Endometrial microvascular endothelial cells (primary cell): ENCODE measurements around the gene FXYD1. TPM values are rescaled to one million over a fixed set of nuclear protein-coding genes. Genes with fewer than 3 reads are reported as not detected.

Source experiments
- in situ Hi-C: cut with HindIII; loops from 2 replicates; pipeline ENCODE4 v1.10.0; 2017; ENCODE audit warnings: low sequenced_read_pairs, low pct_unique_long_range_greater_than_20kb; ENCODE audit errors: inconsistent ontology term
- total RNA-seq: library from RNA; depleted of rRNA; stranded (reverse); fragments of >200 nt; gene quantifications from one replicate; pipeline ENCODE4 v1.2.3, GENCODE V29; 2015; ENCODE audit errors: inconsistent ontology term

FXYD1 gene
- total RNA-seq, 1 donor from 2014 or later, result not detected

DNA sequence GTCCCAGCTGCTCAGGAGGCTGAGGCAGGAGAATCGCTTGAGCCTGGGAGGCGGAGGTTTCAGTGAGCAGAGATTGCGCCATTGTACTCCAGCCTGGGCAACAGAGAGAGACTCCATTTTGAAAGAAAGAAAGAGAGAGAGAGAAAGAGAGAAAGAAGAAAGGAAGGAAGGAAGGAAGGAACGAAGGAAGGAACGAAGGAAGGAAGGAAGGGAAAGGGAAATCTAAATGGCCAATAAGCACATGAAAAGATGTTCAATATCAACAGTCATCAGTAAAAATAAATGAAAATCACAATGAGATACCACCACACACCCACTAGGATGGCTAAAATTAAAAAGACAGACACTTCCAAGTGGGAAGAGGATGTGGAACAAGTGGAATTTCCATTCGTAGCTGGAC, 35.6 kb downstream of the FXYD1 start:
- in situ Hi-C loops, result no loop called here

DNA sequence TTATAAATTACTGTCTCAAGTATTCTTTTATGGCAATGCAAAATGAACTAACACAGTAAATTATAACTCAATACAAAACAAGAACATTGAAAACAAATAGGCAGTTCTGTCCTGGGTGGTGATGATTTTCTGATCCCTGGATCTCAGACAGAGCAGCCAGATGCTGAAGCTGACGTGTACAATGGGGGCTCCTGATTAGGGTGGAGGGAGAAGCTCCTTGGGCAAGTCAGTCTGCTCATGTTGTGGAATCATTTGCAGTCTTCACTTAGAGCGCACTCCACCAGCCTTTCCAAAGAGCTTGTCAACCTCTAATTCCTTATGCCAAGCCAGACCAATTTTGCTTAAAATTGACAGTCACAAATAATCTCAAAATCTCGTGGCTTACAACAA, 37.6 kb downstream of the FXYD1 start:
- in situ Hi-C loops, result no loop called here

DNA sequence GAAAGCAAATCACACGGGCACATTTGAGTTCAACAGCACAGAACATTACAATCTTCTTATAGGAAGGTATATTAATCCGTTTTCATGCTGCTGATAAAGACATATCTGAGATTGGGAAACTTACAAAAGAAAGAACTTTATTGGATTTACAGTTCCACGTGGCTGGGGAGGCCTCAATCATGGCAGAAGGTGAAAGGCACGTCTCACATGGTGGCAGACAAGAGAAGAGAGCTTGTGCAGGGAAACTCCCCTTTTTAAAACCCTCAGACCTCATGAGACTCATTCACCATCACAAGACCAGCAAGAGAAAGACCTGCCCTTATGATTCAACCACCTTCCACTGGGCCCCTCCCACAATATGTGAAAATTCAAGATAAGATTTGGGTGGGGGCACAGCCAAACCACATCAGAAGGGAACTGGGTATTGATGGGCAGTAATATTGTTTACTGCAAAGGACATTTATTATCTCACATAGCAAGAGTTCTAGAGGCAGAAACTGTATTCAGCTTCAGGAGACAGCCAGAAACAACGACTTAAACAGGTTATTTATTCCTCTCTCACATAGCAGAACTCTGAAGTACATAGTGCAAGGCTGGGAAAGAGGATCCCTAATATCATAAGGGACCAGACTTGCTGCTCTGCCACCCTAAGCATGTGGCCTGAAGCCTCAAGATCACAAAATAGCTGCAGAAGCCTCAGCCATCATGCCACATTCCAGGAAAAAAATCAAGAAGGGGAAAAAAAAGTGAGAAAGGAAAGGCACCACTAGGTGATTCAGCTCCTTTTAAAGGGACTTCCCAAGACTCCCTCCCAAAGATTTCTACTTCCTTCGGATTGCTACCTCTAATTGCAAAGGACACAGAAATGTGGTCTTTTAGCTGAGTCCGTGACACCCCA, 39.0 kb downstream of the FXYD1 start:
- in situ Hi-C loops, result no loop called here

DNA sequence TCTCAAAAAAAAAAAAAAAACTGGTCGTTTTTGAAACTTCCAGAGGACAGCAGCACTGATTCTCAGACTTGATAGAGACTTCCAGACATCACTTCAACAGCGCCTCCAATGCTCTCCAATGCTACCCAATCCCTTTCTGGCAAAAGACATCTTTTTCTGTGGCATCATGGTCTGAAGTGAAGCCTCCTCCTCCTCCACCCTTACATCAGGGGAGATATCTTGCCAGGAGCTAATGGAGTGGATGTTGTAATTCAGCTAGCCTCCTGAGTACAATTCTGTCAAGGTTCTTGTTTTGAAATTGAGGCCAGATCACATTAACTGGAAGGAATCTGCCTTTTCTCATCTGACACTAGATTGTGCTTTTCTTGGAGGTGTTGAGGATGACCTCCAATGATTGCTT, 40.1 kb downstream of the FXYD1 start:
- in situ Hi-C loops, result no loop called here

DNA sequence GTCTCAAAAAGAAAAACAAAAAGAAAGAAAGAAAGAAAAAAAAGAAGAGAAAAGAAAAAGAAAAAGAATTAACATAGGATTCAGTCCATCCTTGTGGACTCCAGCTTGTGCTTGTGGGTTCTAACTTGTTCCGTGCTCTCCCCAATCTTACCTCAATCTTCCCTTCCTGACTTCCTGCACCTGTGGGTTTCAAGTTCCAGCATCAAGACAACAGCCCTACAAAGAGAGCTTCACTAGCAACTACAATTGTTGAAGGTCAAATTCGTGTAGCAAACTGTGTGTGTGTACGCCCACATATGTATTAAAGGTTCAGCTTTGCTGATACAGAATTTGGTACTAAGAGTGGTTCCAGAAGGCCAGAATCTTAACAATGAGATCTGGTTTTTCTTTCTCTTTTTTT, 41.2 kb downstream of the FXYD1 start:
- in situ Hi-C loops, result no loop called here

DNA sequence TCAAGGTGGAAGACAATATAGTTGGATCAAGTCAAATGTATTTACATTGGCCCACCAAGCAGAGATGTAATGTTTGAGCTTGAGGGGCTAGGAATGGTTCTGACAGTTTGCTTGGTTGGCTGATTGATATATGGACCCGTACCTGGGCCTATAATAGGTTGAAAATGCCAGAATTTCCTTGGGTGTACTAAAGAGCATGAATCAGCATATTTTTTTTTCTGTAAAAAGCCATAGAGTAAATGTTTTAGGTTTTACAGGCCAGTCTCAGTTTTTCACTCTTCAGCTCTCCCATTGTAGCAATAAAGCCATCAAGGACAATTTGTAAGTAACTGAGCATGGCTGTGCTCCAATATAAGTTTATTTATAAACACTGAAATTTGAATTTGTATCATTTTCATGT, 42.8 kb downstream of the FXYD1 start:
- in situ Hi-C loops, result no loop called here

DNA sequence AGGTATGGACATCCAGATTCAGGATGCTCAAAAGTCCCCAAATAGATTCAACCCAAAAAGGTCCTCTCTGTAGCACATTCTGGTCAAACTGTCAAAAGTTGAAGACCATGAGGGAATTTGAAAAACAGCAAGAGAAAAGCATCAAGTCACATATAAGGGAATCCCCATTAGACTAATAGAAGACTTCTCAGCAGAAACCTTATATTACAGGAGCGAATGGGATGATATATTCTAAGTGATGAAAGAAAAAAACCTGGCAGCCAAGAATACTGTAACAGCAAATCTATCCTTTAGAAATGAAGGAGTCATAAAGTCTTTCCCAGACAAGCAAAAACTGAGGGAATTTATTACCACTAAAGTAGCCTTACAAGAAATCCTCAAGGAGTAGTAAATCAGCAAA, 45.6 kb downstream of the FXYD1 start:
- in situ Hi-C loops, result no loop called here

DNA sequence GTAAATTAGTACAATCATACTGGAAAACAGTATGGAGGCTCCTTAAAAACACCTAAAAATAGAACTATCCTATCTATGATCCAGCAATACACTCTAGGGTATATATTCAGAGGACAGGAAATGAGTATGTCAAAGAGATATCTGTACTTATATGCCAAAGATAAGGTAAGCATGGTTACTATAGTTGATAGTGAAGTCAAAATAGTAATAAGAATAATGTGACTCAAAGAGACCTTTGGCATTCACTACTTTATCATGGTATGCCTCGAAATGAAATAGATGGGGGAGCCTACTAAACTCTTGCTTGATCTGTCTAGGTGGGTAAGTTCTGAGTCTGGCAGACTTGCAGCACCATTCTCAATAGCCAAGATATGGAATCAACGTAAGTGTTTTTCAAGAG, 46.3 kb downstream of the FXYD1 start:
- in situ Hi-C loops, result no loop called here

Other genes with a start within 250 kb of the FXYD1 start
- gene ZNF30, start 211.9 kb upstream of the FXYD1 start, total RNA-seq, result 3.3 TPM
- gene ZNF792, start 174.6 kb upstream of the FXYD1 start, total RNA-seq, result 15.1 TPM
- gene GRAMD1A, start 138.5 kb upstream of the FXYD1 start, total RNA-seq, result 52.4 TPM
- gene SCN1B, start 108.4 kb upstream of the FXYD1 start, total RNA-seq, result 11.1 TPM
- gene HPN, start 97.1 kb upstream of the FXYD1 start, total RNA-seq, result not detected
- not detected for gene FXYD3, start 23.0 kb upstream of the FXYD1 start, total RNA-seq
- not detected for gene LGI4, start 3.8 kb upstream of the FXYD1 start, total RNA-seq
- not detected for gene FXYD7, start 4.4 kb downstream of the FXYD1 start, total RNA-seq
- gene FXYD5, start 15.9 kb downstream of the FXYD1 start, total RNA-seq, result 194 TPM
- not detected for gene FAM187B, start 89.9 kb downstream of the FXYD1 start, total RNA-seq
- 0.09 TPM for gene LSR, start 110.2 kb downstream of the FXYD1 start, total RNA-seq
- gene USF2, start 130.1 kb downstream of the FXYD1 start, total RNA-seq, result 61.4 TPM
- gene HAMP, start 143.7 kb downstream of the FXYD1 start, total RNA-seq, result not detected
- gene MAG, start 153.3 kb downstream of the FXYD1 start, total RNA-seq, result 16.0 TPM
- gene CD22, start 190.4 kb downstream of the FXYD1 start, total RNA-seq, result 5.8 TPM
- not detected for gene FFAR1, start 209.1 kb downstream of the FXYD1 start, total RNA-seq
- gene FFAR3, start 219.6 kb downstream of the FXYD1 start, total RNA-seq, result not detected
- not detected for gene GPR42, start 232.2 kb downstream of the FXYD1 start, total RNA-seq